Liver (tissue), 9 donors: ENCODE results near the gene ZIC2. TPM values are rescaled to one million over a fixed set of nuclear protein-coding genes. Genes with fewer than 3 reads are reported as not detected.

ENCODE experiments used
- DNase-seq: peaks from one replicate; pipeline ENCODE4 v3.0.0-alpha.2; 2017; ENCODE audit warnings: low spot score
- H3K27ac ChIP-seq, 2 donors: one replicate each; pipeline ENCODE4 v1.7.0; 2013; ENCODE audit warnings: inconsistent platforms in 2 of 2, low read length in 2 of 2, control low read depth in 1 of 2, low read depth in 1 of 2, mild to moderate bottlenecking in 1 of 2
- H3K27me3 ChIP-seq, 4 donors: one replicate each; pipeline versions ENCODE4 v1.6.1 to v1.7.0; 2013; ENCODE audit warnings: low read length in 3 of 4, inconsistent platforms in 1 of 4, mild to moderate bottlenecking in 1 of 4, moderate library complexity in 1 of 4; ENCODE audit not compliant: control insufficient read depth in 4 of 4, insufficient read depth in 4 of 4
- H3K36me3 ChIP-seq, 4 donors: one replicate each; pipeline versions ENCODE4 v1.6.1 to v1.7.0; 2013; ENCODE audit warnings: low read length in 3 of 4, mild to moderate bottlenecking in 3 of 4, low read depth in 1 of 4, moderate library complexity in 1 of 4; ENCODE audit not compliant: control insufficient read depth in 4 of 4, insufficient read depth in 3 of 4
- H3K4me1 ChIP-seq, 4 donors: one replicate each; pipeline versions ENCODE4 v1.6.1 to v1.7.0; 2013; ENCODE audit warnings: low read length in 3 of 4, mild to moderate bottlenecking in 3 of 4, moderate library complexity in 1 of 4; ENCODE audit not compliant: control insufficient read depth in 4 of 4, insufficient read depth in 4 of 4
- H3K4me3 ChIP-seq, 3 donors: one replicate each; pipeline versions ENCODE4 v1.6.1 to v1.7.0; 2013; ENCODE audit warnings: low read length in 3 of 3, control low read depth in 1 of 3, low read depth in 1 of 3, mild to moderate bottlenecking in 1 of 3
- H3K9ac ChIP-seq, 2 donors: one replicate each; pipeline ENCODE4 v1.7.0; 2013; ENCODE audit warnings: low read length in 2 of 2, mild to moderate bottlenecking in 2 of 2, moderate library complexity in 2 of 2, control low read depth in 1 of 2, low read depth in 1 of 2
- H3K9me3 ChIP-seq, 4 donors: one replicate each; pipeline versions ENCODE4 v1.6.1 to v1.7.0; 2013; ENCODE audit warnings: low read length in 3 of 4; ENCODE audit not compliant: control insufficient read depth in 4 of 4
- EGR1 ChIP-seq, 2 donors: IDR thresholded peaks; 2 replicates each; pipeline ENCODE4 v1.6.1; 2016 to 2018; ENCODE audit warnings: antibody characterized with exemption in 2 of 2, low read depth in 2 of 2
- FOXA1 ChIP-seq: IDR thresholded peaks from 2 replicates; pipeline ENCODE4 v1.6.1; 2016; ENCODE audit warnings: antibody characterized with exemption
- FOXA2 ChIP-seq: IDR thresholded peaks from 2 replicates; pipeline ENCODE4 v1.6.1; 2016; ENCODE audit warnings: antibody characterized with exemption
- GABPA ChIP-seq, 2 donors: IDR thresholded peaks in 1 of 2; conservative IDR thresholded peaks in 1 of 2; 2 replicates each; pipeline ENCODE4 v1.6.1; 2016; ENCODE audit warnings: antibody characterized with exemption in 2 of 2, mild to moderate bottlenecking in 1 of 2, moderate library complexity in 1 of 2
- HNF4A ChIP-seq, 2 donors: conservative IDR thresholded peaks; 2 replicates each; pipeline ENCODE4 v1.6.1; 2016; ENCODE audit warnings: antibody characterized with exemption in 2 of 2, mild to moderate bottlenecking in 2 of 2
- HNF4G ChIP-seq: IDR thresholded peaks from 2 replicates; pipeline ENCODE4 v1.6.1; 2016; ENCODE audit warnings: antibody characterized with exemption
- JUND ChIP-seq, 2 donors: IDR thresholded peaks; 2 replicates each; pipeline ENCODE4 v1.6.1; 2016; ENCODE audit warnings: antibody characterized with exemption in 2 of 2
- NR2F2 ChIP-seq: IDR thresholded peaks from 2 replicates; pipeline ENCODE4 v1.6.1; 2016; ENCODE audit warnings: antibody characterized with exemption
- RAD21 ChIP-seq, 2 donors: IDR thresholded peaks; 2 replicates each; pipeline ENCODE4 v1.6.1; 2016; ENCODE audit warnings: antibody characterized with exemption in 2 of 2, mild to moderate bottlenecking in 2 of 2
- REST ChIP-seq: IDR thresholded peaks from 2 replicates; pipeline ENCODE4 v1.6.1; 2016; ENCODE audit warnings: antibody characterized with exemption, mild to moderate bottlenecking
- RXRA ChIP-seq, 2 donors: IDR thresholded peaks; 2 replicates each; pipeline ENCODE4 v1.6.1; 2017 to 2018; ENCODE audit warnings: antibody characterized with exemption in 2 of 2, mild to moderate bottlenecking in 1 of 2
- SP1 ChIP-seq: IDR thresholded peaks from 2 replicates; pipeline ENCODE4 v1.6.1; 2018; ENCODE audit warnings: antibody characterized with exemption, mild to moderate bottlenecking
- TAF1 ChIP-seq: conservative IDR thresholded peaks from 2 replicates; pipeline ENCODE4 v1.6.1; 2016; ENCODE audit warnings: antibody characterized with exemption, mild to moderate bottlenecking
- YY1 ChIP-seq: IDR thresholded peaks from 2 replicates; pipeline ENCODE4 v1.6.1; 2016; ENCODE audit warnings: antibody characterized with exemption, mild to moderate bottlenecking
- WGBS: extraction: QIAGEN DNeasy Blood & Tissue Kit; methylation state at CpG from one replicate; pipeline ENCODE4 v1.1.7; 2013; 5-methylcytosine and 5-hydroxymethylcytosine counted together
- polyA plus RNA-seq, 2 donors: library from polyadenylated mRNA; stranded (reverse) in 1 of 2; unstranded in 1 of 2; fragments of 200-250 nt in 1 of 2; fragments of >200 nt in 1 of 2; fragmentation: Nextera tagmentation in 1 of 2; extraction: Ambion mirVana in 1 of 2; gene quantifications; one replicate each; pipeline versions ENCODE4 v1.2.1 to v1.2.3, GENCODE V29; 2013 to 2015
- total RNA-seq, 2 donors: library from RNA; depleted of rRNA; stranded (reverse); fragments of >200 nt; gene quantifications; one replicate each; pipeline ENCODE4 v1.2.3, GENCODE V29; 2014
- TF ChIP-seq, protein P1 (sequence below): fragments of 150-350 bp; IDR thresholded peaks from 2 replicates; pipeline ENCODE4 v1.5.1; 2017; ENCODE audit warnings: improper control_type of control experiment, low read depth, low read length; ENCODE audit not compliant: missing input control
- TF ChIP-seq, protein P2 (sequence below): IDR thresholded peaks from 2 replicates; pipeline ENCODE4 v1.6.1; 2016; ENCODE audit warnings: antibody characterized with exemption
- donor health status: healthy.
- donor health status: healthy.
- donor health status: healthy.
- donor health status: healthy.
- donor health status: healthy.

ZIC2 gene
- total and polyA plus RNA-seq, 4 donors = not detected

DNA sequence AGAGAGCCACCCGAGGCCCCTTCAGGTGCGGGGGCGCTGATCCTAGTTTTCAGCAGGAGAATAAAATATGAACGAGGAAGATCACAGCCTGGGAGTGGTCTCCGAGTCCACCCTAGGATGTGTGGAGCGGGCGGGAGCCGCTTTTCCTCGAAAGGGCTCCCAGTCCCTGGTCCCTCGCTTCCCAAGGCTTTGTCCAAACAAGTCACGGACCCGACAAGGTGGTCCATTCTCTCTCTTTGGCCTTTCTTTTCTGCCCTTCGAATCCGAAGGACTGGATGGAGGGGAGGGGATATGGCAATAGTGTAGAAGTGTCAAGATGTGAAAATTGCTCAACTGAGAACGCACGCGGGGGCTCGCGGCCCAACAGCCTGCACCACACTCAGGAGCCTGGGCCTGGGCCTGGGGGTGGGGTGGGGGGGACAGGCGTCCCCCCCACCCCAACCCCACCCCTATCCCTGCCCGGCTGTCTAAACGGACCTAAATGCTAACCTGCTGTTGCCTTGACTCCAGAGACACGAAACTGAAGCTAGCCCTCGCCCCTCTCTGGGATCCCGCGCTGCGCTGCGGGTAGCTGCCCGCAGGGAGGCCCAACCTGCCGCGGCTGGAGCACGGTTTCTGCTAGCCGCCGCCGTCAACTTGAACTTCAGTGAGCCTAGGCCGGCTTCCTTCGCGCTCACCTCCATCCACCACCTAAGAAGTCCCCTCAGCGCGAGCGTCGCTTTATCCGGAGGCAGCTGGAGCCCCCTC is 7.1 kb downstream of the ZIC2 start:
- Histone ChIP-seq H3K27ac (no peak overlapping the region), H3K36me3 (no peaks in the 10 kb centered on the region), H3K4me1 (peaks cover 0 to 13% (median 6%) of the 10 kb centered on the region in 4 donors), H3K9ac (no peak overlapping the region), H3K27me3 (peaks cover 11 to 75% (median 37%) of the 10 kb centered on the region in 4 donors), H3K4me3 (no peak overlapping the region), H3K9me3 (peaks cover 0 to 12% (median 4%) of the 10 kb centered on the region in 4 donors)
- 10% methylated on average over 43 of the region's 43 CpGs for whole genome bisulfite sequencing
- DNase-seq = no peak
- TF ChIP-seq JUND (IDR thresholded peaks at IDR 0.05) (no peak), HNF4A (conservative IDR thresholded peaks at IDR 0.05) (no peak), EGR1 (IDR thresholded peaks at IDR 0.05; ENCODE audit: low read depth in 2 of 2) (no peak), NR2F2 (no peak), RXRA (IDR thresholded peaks at IDR 0.05) (no peak), YY1 (no peak), TAF1 (no peak), HNF4G (no peak), GABPA (IDR thresholded peaks at IDR 0.05 in 1 of 2, conservative IDR thresholded peaks at IDR 0.05 in 1 of 2) (no peak), SP1 (no peak), RAD21 (IDR thresholded peaks at IDR 0.05) (no peak), FOXA1 (no peak), REST (no peak)
- TF ChIP-seq, protein P1, sequence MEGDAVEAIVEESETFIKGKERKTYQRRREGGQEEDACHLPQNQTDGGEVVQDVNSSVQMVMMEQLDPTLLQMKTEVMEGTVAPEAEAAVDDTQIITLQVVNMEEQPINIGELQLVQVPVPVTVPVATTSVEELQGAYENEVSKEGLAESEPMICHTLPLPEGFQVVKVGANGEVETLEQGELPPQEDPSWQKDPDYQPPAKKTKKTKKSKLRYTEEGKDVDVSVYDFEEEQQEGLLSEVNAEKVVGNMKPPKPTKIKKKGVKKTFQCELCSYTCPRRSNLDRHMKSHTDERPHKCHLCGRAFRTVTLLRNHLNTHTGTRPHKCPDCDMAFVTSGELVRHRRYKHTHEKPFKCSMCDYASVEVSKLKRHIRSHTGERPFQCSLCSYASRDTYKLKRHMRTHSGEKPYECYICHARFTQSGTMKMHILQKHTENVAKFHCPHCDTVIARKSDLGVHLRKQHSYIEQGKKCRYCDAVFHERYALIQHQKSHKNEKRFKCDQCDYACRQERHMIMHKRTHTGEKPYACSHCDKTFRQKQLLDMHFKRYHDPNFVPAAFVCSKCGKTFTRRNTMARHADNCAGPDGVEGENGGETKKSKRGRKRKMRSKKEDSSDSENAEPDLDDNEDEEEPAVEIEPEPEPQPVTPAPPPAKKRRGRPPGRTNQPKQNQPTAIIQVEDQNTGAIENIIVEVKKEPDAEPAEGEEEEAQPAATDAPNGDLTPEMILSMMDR = no peak
- TF ChIP-seq, protein P2, sequence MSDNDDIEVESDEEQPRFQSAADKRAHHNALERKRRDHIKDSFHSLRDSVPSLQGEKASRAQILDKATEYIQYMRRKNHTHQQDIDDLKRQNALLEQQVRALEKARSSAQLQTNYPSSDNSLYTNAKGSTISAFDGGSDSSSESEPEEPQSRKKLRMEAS = no peak

- Histone ChIP-seq H3K4me3 (no peak overlapping the region), H3K9ac (no peak overlapping the region), H3K9me3 (peaks cover 0 to 8% (median 3%) of the 10 kb centered on the region in 4 donors), H3K27ac (no peak overlapping the region), H3K36me3 (no peaks in the 10 kb centered on the region), H3K27me3 (peaks cover 11 to 70% (median 34%) of the 10 kb centered on the region in 4 donors), H3K4me1 (peaks cover 0 to 13% (median 6%) of the 10 kb centered on the region in 4 donors)
- WGBS = 12% methylated on average over 42 of the region's 42 CpGs
- DNase-seq = no peak
- no peak for TF ChIP-seq FOXA2
- TF ChIP-seq, protein P2 = no peak
- TF ChIP-seq GABPA (IDR thresholded peaks at IDR 0.05 in 1 of 2, conservative IDR thresholded peaks at IDR 0.05 in 1 of 2) = no peak
- TF ChIP-seq RAD21 (IDR thresholded peaks at IDR 0.05) = no peak
- no peak for TF ChIP-seq NR2F2
- TF ChIP-seq FOXA1 = no peak
- no peak for TF ChIP-seq HNF4A (conservative IDR thresholded peaks at IDR 0.05)
- no peak for TF ChIP-seq SP1
- TF ChIP-seq REST = no peak
- TF ChIP-seq TAF1 = no peak
- TF ChIP-seq JUND (IDR thresholded peaks at IDR 0.05) = no peak
- TF ChIP-seq HNF4G = no peak
- TF ChIP-seq EGR1 (IDR thresholded peaks at IDR 0.05; ENCODE audit: low read depth in 2 of 2) = no peak
- TF ChIP-seq, protein P1 = no peak
- no peak for TF ChIP-seq RXRA (IDR thresholded peaks at IDR 0.05)
Observed at GRCh38 chr13:99989276-99990125, 7.9 kb downstream of the ZIC2 start.
